HG02870 (cell line): ENCODE results near the gene ALOX15.
"Not testable (repeated sequence)": the region's sequence is repeated elsewhere in the genome, so short reads cannot be mapped to it uniquely, and the experiment has no call there.

ENCODE experiments used
- ATAC-seq: cut with Tn5 transposase; IDR thresholded peaks from one replicate; pipeline ENCODE4 v1.9.1; 2021; ENCODE audit warnings: mild to moderate bottlenecking, moderate library complexity; ENCODE audit not compliant: unreplicated experiment

ALOX15 gene

GRCh38 chr17:4622375-4622774 lies 19.1 kb downstream of the ALOX15 start:
- no peak for ATAC-seq

- no peak for ATAC-seq
These were observed 20.9 kb downstream of the ALOX15 start for GRCh38 chr17:4620531-4621101.

GRCh38 chr17:4617590-4618351 lies 23.7 kb downstream of the ALOX15 start:
- no peak for ATAC-seq

DNA sequence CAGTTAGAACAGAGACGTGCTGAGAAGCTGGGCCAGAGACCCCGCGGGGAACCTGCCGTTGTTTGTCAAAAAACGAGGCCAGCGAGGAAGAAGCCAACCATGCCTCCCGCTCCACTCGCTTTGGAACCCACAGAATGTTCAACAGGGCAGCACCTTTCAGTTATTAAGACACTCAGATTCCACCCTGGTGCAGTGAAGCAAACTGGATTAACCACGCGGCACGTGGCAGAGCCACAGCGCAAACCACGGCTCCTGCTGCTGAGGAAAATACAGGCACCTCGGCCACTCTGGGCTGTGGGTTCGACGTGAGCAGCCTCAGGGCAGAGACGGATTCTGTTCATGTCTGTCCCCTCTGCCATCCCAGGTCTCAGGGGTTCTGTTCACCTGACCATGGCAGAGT lies 24.4 kb downstream of the ALOX15 start:
- no peak for ATAC-seq

- no peak for ATAC-seq
These were observed 25.0 kb downstream of the ALOX15 start for GRCh38 chr17:4616476-4616875.

- ATAC-seq, result no peak
These were observed 30.8 kb downstream of the ALOX15 start for GRCh38 chr17:4610656-4611055.

- ATAC-seq, result no peak
These were observed 31.3 kb downstream of the ALOX15 start for GRCh38 chr17:4610162-4610561.

DNA sequence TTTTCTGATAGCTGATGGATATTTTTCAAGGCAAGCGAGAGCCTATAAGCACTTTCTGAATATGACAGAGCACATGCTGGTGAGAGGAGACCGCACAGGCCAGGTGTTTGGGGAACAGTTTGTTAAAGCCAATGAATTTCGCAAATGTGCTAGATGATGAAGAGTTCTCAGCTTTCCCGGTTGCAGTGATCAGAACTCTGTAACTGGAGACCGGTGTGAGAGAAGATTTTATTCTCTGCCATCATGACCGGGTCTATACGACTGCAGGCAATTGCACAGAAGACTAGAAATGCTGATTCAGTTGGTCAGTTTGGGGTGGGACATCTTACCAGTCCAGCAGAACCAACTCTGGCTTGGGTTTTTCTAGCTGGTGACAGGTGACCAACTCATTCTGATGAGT lies 31.7 kb downstream of the ALOX15 start:
- ATAC-seq, result no peak

GRCh38 chr17:4607773-4608187 lies 33.7 kb downstream of the ALOX15 start:
- ATAC-seq, result no peak

DNA sequence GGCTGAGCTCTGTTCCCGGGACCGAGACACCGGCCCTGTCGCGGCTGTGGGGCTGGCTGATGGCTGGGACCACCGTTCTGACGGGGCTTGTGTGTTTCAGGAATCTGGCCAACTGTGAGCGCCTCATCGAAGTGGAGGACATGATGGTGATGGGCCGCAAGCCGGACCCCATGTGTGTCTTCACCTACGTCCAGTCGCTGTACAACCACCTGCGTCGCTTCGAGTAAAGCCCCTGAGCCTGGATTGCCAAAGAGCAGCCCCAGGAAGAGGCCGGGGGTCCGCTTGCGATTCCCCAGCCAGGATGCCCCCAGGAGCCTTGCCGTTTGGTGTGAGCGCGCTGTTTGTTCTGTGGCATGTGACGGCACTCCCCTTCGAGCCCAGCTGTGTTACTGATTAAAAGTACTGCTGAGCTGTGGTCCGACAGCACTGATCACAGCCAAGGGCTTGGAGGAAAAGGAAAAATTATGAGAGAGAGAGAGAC lies 34.2 kb downstream of the ALOX15 start:
- no peak for ATAC-seq

DNA sequence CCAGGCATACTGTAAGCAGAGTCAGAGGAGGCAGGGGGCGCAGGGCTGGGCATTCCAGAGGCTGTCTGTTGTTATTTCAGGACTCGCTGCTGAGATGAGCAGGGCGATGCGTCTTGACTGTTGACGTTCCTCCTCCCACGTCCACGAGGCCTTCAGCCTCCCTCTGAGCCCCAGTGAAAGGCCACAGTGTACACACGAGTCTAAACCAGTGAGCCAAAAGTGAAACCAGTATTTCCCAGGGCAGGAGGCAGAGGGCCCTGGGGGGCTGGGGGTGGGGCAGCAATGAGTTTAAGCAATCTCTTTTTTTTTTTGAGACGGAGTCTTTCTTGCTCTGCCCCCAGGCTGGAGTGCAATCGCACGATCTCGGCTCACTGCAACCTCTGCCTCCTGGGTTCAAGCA lies 35.7 kb downstream of the ALOX15 start:
- no peak for ATAC-seq

DNA sequence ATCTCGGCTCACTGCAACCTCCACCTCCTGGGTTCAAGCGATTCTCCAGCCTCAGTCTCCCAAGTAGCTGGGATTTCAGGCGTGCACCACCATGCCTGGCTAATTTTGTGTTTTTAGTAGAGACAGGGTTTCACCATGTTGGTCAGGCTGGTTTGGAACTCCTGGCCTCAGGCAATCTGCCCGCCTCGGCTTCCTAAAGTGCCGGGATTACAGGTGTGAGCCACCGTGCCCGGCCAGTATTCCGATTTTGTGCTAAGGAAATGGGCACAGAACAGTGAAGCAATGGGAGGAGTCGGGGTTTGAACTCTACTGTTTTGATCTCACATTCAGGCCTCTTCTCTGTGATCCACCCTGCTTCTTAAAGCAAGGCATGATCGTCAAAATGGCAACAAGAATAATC lies 36.7 kb downstream of the ALOX15 start:
- ATAC-seq, result not testable (repeated sequence)

- ATAC-seq, result no peak
These were observed 37.3 kb downstream of the ALOX15 start for GRCh38 chr17:4604111-4604644.

- no peak for ATAC-seq
These were observed 39.4 kb downstream of the ALOX15 start for GRCh38 chr17:4602041-4602440.

DNA sequence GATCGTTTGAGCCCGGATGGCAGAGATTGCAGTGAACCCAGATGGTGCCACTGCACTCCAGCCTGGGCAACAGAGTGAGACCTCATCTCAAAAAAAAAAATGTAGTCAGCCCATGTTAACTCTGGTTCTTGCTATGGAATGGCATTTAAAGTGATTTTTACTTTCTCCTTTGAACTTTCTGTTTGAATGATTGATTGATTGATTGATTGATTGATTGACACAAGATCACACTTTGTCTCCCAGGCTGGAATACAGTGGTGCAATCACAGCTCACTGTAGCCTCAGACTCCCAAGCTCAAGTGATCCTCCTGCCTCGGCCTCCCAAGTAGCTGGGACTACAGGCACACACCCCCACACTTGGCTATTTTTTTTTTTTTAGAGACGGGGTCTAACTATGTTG lies 40.2 kb downstream of the ALOX15 start:
- ATAC-seq, result no peak

- no peak for ATAC-seq
These were observed 40.9 kb downstream of the ALOX15 start for GRCh38 chr17:4600563-4600962.

DNA sequence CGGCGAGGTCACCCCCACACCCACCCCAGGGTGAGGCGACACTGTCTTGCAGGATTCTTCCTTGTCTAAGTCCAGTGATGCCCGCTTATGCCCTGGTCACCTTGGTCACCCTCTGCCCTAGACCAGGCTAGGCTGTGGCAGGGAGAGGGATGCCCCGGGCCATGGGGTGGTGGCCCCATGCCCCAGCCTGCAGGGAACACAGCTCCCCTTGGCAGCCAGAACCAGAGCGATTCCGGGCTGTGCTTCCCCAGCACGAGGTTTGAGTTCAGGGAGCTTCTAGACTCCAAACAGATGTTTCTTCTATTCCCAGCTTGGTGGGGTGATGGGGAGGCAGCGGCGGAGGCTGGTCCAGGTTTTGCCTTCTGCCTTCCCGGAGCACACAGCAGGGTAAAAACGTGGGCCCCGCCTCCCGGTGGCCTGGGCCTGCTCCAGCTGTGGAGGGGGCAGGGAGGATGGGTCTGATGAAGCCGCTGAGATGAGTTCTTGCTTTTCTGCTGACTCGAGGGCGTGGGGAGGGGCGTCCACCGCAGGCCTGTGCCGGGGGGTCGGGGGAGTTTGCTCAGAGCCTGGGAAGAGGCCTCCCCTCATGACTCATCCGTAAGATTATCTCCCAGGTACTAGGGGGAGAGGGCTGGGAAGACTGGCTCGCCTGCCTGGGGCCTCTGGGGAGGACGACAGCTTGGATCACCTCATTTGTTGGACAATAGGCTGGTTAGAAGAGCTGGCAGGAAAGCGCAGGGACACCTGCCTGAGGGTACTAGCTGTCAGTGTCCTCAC lies 41.8 kb downstream of the ALOX15 start:
- no peak for ATAC-seq

GRCh38 chr17:4598776-4599504 lies 42.5 kb downstream of the ALOX15 start:
- ATAC-seq, result no peak

GRCh38 chr17:4597975-4598374 lies 43.5 kb downstream of the ALOX15 start:
- no peak for ATAC-seq

- no peak for ATAC-seq
These were observed 44.7 kb downstream of the ALOX15 start for GRCh38 chr17:4596636-4597380.
